Lower leg skin (tissue), 4 donors: Measurements from ENCODE around the gene KCTD19. TPM values are rescaled to one million over a fixed set of nuclear protein-coding genes. Genes with fewer than 3 reads are reported as not detected.

Experiments used
- DNase-seq, 2 donors: peaks; one replicate each; pipeline ENCODE4 v3.0.0-alpha.2; 2019; ENCODE audit warnings: low spot score in 2 of 2
- H3K4me3 ChIP-seq: fragments of 200-600 bp; sonication (generic); 2 replicates; pipeline ENCODE4 v1.5.1; 2017; ENCODE audit warnings: mild to moderate bottlenecking, low read depth; ENCODE audit not compliant: poor library complexity, severe bottlenecking
- POLR2A ChIP-seq, 2 donors: fragments of 450-650 bp; IDR thresholded peaks; one replicate each; pipeline ENCODE4 v1.6.1; 2016 to 2017; ENCODE audit warnings: antibody characterized with exemption in 2 of 2, mild to moderate bottlenecking in 1 of 2, moderate library complexity in 1 of 2
- WGBS, 2 donors: methylation state at CpG; one replicate each; pipeline ENCODE4 v1.1.5; 2018; 5-methylcytosine and 5-hydroxymethylcytosine counted together
- intact Hi-C: fragments of 100-400 bp; cut with DNase I; formaldehyde crosslinking; loops from one replicate; pipeline ENCODE4 v1.15.0; 2023; ENCODE audit warnings: low total_unique reads
- total RNA-seq, 4 donors: library from RNA; depleted of rRNA; stranded (reverse); fragments of >200 nt; gene quantifications; one replicate each; pipeline ENCODE4 v1.1.0, GENCODE V29; 2016
- TF ChIP-seq, protein P1 (sequence below), 3 donors: fragments of 450-650 bp; IDR thresholded peaks; one replicate each; pipeline ENCODE4 v1.5.1; 2016; ENCODE audit warnings: antibody characterized with exemption in 3 of 3, mild to moderate bottlenecking in 3 of 3, moderate library complexity in 2 of 3

KCTD19 gene
- total RNA-seq, 4 donors from 2014 or later, result 0.11 to 0.32 TPM; not detected in 2

DNA sequence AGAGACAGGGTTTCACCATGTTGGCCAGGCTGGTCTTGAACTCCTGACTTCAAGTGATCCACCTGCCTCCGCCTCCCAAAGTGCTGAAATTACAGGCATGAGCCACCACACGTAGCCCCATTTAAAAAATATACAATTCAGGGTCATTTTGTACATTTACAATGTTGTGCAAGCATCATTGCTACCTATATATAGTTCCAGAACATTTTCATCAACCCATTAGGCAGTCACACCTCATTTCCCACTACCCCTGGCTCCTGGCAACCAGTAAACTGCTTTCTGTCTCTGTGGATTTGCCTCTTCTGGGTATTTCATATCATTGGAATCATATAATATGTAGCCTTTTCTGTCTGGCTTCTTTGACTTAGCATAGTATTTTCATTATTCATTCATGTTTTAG lies 6.8 kb upstream of the KCTD19 start:
- TF ChIP-seq POLR2A (IDR thresholded peaks at IDR 0.05), result no peak
- TF ChIP-seq, protein P1, sequence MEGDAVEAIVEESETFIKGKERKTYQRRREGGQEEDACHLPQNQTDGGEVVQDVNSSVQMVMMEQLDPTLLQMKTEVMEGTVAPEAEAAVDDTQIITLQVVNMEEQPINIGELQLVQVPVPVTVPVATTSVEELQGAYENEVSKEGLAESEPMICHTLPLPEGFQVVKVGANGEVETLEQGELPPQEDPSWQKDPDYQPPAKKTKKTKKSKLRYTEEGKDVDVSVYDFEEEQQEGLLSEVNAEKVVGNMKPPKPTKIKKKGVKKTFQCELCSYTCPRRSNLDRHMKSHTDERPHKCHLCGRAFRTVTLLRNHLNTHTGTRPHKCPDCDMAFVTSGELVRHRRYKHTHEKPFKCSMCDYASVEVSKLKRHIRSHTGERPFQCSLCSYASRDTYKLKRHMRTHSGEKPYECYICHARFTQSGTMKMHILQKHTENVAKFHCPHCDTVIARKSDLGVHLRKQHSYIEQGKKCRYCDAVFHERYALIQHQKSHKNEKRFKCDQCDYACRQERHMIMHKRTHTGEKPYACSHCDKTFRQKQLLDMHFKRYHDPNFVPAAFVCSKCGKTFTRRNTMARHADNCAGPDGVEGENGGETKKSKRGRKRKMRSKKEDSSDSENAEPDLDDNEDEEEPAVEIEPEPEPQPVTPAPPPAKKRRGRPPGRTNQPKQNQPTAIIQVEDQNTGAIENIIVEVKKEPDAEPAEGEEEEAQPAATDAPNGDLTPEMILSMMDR (IDR thresholded peaks at IDR 0.05), result no peak
- no peak overlapping the region for H3K4me3 ChIP-seq
- intact Hi-C loops, result loop anchor here (5.0 kb wide), 1 partner anchor 36 kb away; no protein-coding TSS in a partner anchor
- no peak for DNase-seq
- WGBS, 2 donors, result 77 to 85% methylated on average over 2 of the region's 2 CpGs

DNA sequence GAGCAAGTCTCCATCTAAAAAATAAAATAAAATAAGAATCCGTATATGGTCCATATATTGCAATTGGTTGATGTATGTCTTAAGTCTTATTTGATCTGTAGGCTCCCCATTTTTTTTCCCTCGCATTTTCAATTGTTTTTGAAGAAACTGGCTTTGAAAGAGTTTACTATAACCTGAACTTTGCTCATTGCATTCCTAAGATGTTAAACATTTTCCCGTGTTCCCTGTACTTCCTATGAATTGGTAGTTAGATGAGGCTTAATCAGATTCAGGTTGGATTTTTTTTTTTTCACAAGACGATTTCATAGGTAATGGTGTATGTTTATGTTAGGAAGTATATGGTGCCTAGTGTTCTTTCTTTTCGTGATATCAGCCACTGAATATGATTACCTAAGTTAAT lies 3.4 kb upstream of the KCTD19 start:
- 67 to 68% methylated on average over 5 of the region's 5 CpGs for WGBS, 2 donors
- TF ChIP-seq POLR2A (IDR thresholded peaks at IDR 0.05), result no peak
- H3K4me3 ChIP-seq, result no peak overlapping the region
- intact Hi-C loops, result loop anchor here (5.0 kb wide), 1 partner anchor 33 kb away; no protein-coding TSS in a partner anchor
- DNase-seq, result no peak

DNA sequence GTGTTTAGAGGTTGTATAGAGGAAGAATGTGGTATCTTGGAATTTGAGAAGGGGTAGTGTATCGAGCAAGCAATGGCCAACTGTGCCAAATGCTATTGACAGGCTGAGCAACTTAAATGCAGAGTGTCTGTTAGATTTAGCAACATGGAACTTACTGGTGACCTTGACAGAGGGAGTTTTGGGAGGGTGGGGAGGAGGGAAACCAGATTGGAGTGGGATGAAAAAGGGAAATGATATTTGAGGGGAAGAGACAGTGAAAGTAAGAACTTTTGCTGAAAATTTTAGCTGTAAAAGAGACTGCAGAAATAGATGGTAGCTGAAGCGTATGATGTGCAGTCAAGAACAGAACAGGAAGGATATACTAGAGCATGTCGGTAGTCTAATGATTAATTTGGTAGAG lies 1.2 kb upstream of the KCTD19 start:
- no peak overlapping the region for H3K4me3 ChIP-seq
- intact Hi-C loops, result no loop called here
- no peak for DNase-seq
- 68 to 73% methylated on average over 3 of the region's 3 CpGs for WGBS, 2 donors
- TF ChIP-seq, protein P1 (IDR thresholded peaks at IDR 0.05), result no peak
- TF ChIP-seq POLR2A (IDR thresholded peaks at IDR 0.05), result no peak

DNA sequence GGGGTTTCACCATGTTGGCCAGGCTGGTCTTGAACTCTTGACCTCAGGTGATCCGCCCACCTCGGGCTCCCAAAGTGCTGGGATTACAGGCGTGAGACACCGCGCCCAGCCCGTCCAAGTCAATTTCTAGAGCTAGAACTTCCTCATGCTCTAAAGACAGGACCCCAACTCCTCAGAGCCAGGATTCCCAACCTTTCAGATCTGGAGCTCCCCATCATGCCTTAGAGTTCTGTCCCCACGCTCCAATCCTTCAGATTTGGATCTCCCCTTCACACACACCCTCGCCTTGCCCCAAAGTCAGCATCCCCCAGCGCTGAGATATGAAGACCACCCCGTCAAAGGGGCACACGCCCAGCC lies 448 bp downstream of the KCTD19 start:
- DNase-seq, result no peak
- H3K4me3 ChIP-seq, result no peak overlapping the region
- intact Hi-C loops, result no loop called here
- TF ChIP-seq POLR2A (IDR thresholded peaks at IDR 0.05), result no peak
- TF ChIP-seq, protein P1 (IDR thresholded peaks at IDR 0.05), result no peak
- 41 to 42% methylated on average over 11 of the region's 11 CpGs for WGBS, 2 donors

DNA sequence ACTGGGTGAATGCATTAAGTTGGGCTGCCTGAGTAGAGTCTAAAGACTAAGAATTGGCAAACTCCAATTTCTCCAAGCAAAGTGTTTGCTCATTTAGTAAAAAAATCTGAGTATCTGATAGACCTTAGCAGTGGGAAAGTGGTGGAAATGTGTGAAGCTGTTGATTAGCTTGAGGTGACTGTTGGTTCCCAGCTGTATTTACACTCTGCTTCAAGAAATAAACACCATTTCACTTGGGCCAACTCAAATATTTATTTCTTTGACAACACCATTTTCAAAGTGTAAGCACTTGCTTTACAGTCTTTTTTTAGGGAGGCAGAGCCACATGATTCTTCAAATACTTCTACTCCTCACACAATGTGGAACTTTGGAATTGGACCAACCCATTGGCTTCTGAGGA lies 8.7 kb downstream of the KCTD19 start:
- intact Hi-C loops, result no loop called here
- no peak for DNase-seq
- no peak overlapping the region for H3K4me3 ChIP-seq
- TF ChIP-seq, protein P1 (IDR thresholded peaks at IDR 0.05), result no peak
- TF ChIP-seq POLR2A (IDR thresholded peaks at IDR 0.05), result no peak

DNA sequence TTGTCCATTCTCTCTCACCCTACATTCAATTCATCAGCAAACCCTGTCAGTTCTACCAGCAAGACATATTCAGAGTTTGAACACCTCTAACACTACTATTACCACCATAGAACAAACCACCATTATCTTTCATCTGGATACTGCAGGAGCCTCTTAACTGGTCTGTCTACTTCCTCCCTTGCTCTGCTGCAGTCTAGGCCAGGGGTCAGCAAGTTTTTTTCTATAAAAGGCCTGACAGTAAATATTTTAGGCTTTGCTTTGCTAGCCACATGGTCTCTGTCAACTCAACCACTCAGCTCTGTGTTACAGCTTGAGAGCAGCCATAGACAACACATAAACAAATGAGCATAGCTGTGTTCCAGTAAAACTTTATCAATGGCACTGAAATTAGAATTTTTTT lies 13.8 kb downstream of the KCTD19 start:
- H3K4me3 ChIP-seq, result no peak overlapping the region
- TF ChIP-seq, protein P1 (IDR thresholded peaks at IDR 0.05), result no peak
- no peak for TF ChIP-seq POLR2A (IDR thresholded peaks at IDR 0.05)
- DNase-seq, result no peak
- intact Hi-C loops, result no loop called here
